Measurements from ENCODE around the gene TOM1L2.
A peak's percentile ranks its signal among the peaks of the same experiment; 100 is the strongest.
"Not testable (repeated sequence)": the region's sequence is repeated elsewhere in the genome, so short reads cannot be mapped to it uniquely, and the experiment has no call there.

Gene TOM1L2

DNA sequence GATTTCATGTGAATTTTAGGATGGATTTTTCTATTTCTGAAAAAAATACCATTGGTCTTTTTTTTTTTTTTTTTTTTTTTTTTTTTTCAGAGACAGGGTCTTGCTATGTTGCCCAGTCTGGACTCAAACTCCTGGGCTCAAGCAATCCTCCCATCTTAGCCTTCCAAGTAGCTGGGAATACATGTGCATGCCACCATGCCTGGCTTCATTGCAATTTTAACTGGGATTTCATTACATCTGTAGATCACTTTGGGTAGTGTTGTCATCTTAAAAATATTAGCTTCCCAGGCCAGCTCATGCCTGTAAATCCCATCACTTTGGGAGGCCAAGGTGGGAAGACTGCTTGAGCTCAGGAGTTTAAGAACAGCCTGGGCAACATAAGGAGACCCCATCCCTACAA is 54.8 kb downstream of the TOM1L2 start:
- Histone ChIP-seq H3K4me1 (ENCODE audit: insufficient read depth, low read length) (peaks cover 14% of the 10 kb centered on the region), H3K79me2 (ENCODE audit: insufficient read depth, low read length) (no peaks in the 10 kb centered on the region)

DNA sequence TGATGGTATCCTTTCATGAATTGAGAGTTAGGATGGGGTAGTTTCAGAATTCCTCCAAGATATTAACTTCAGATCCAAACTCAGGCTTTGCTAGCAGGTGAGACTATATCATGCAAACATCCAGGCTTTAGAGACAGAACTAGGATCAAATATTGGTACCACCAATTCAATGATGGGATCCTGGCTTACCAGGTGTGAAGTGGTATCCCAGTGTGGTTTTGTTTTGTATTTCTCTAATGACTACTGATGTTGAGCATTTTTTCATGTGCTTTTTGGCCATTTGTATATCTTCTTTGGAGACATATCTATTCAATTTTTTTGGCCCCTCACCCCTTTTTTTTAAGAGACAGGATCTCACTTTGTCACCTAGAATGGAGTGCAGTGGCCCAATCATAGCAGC is 57.0 kb downstream of the TOM1L2 start:
- Histone ChIP-seq H3K27me3 (ENCODE audit: insufficient read depth, low read length, poor library complexity) (no peaks in the 10 kb centered on the region), H3K4me1 (ENCODE audit: insufficient read depth, low read length) (peaks cover 14% of the 10 kb centered on the region), H3K4me3 (ENCODE audit: low read depth in 1 of 2, low read length in 2 of 2) (no peak overlapping the region), H3K27ac (ENCODE audit: low read length) (no peak overlapping the region), H3K36me3 (ENCODE audit: insufficient read depth, low read length) (no peaks in the 10 kb centered on the region), H4K20me1 (ENCODE audit: insufficient read depth, low read length) (no peaks in the 10 kb centered on the region; the same call in 1 of the 2 replicates), H3K9me3 (ENCODE audit: insufficient read depth, low read length, severe bottlenecking) (no peaks in the 10 kb centered on the region), H3K79me2 (ENCODE audit: insufficient read depth, low read length) (no peaks in the 10 kb centered on the region), H3K4me2 (ENCODE audit: insufficient read depth, low read length) (no peak overlapping the region), H2AFZ (ENCODE audit: low read depth, low read length) (no peak overlapping the region), H3K9ac (ENCODE audit: low read depth, low read length) (no peak overlapping the region)
- ATAC-seq (ENCODE audit: insufficient read depth, low read depth) (no peak), DNase-seq (no peak)
- TF ChIP-seq, protein P1, sequence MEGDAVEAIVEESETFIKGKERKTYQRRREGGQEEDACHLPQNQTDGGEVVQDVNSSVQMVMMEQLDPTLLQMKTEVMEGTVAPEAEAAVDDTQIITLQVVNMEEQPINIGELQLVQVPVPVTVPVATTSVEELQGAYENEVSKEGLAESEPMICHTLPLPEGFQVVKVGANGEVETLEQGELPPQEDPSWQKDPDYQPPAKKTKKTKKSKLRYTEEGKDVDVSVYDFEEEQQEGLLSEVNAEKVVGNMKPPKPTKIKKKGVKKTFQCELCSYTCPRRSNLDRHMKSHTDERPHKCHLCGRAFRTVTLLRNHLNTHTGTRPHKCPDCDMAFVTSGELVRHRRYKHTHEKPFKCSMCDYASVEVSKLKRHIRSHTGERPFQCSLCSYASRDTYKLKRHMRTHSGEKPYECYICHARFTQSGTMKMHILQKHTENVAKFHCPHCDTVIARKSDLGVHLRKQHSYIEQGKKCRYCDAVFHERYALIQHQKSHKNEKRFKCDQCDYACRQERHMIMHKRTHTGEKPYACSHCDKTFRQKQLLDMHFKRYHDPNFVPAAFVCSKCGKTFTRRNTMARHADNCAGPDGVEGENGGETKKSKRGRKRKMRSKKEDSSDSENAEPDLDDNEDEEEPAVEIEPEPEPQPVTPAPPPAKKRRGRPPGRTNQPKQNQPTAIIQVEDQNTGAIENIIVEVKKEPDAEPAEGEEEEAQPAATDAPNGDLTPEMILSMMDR (IDR thresholded peaks at IDR 0.05; ENCODE audit: borderline replicate concordance, extremely low read depth, low read length, poor library complexity, severe bottlenecking): no peak
- TF ChIP-seq EZH2 (IDR thresholded peaks at IDR 0.05; ENCODE audit: borderline replicate concordance, low read depth, low read length, severe bottlenecking): no peak

More for the DNA sequence above, 54.8 kb downstream of the TOM1L2 start:
- Histone ChIP-seq H2AFZ (ENCODE audit: low read depth, low read length) (no peak overlapping the region), H3K27me3 (ENCODE audit: insufficient read depth, low read length, poor library complexity) (no peaks in the 10 kb centered on the region), H3K4me3 (ENCODE audit: low read depth in 1 of 2, low read length in 2 of 2) (no peak overlapping the region), H3K27ac (ENCODE audit: low read length) (no peak overlapping the region), H3K9ac (ENCODE audit: low read depth, low read length) (no peak overlapping the region), H3K9me3 (ENCODE audit: insufficient read depth, low read length, severe bottlenecking) (no peaks in the 10 kb centered on the region), H3K4me2 (ENCODE audit: insufficient read depth, low read length) (no peak overlapping the region), H3K36me3 (ENCODE audit: insufficient read depth, low read length) (no peaks in the 10 kb centered on the region), H4K20me1 (ENCODE audit: insufficient read depth, low read length) (peaks cover 4% of the 10 kb centered on the region; the same call in 1 of the 2 replicates)
- TF ChIP-seq EZH2 (IDR thresholded peaks at IDR 0.05; ENCODE audit: borderline replicate concordance, low read depth, low read length, severe bottlenecking): no peak
- TF ChIP-seq, protein P1 (IDR thresholded peaks at IDR 0.05; ENCODE audit: borderline replicate concordance, extremely low read depth, low read length, poor library complexity, severe bottlenecking): no peak
- no peak for ATAC-seq (ENCODE audit: insufficient read depth, low read depth)
- no peak for DNase-seq

DNA sequence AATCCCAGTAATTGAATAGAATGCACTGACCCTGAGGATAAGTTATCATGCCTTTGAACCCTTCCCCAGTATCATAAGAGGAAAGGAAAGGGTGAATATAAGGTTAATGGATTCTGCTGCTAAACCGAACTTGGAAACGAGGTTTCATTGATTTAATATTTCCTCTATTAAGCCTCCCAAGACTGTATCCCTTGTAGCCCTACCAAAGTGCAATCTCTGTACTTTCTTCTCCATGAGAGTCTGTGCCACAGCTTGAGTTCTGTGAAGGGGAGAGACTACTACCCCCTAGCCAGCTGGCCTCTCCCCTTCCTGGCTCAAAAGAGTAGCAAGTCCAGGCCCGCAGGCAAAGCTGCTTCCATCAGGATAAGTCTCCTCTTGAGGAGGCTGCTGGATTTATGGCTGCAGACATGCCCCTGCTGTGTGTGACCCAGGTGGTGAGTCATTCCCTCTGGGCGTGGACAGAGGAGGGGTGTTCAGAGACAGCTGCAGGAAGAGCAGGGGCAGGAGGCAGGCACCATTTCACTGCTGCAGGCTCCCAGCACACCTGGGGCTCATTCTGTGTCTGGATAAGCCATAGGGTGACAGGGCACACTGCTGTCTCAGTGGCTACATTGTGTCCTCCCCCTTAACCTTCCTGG is 58.4 kb downstream of the TOM1L2 start:
- H3K79me2 ChIP-seq (ENCODE audit: insufficient read depth, low read length): no peaks in the 10 kb centered on the region
- no peak overlapping the region for H3K4me2 ChIP-seq (ENCODE audit: insufficient read depth, low read length)
- H3K27me3 ChIP-seq (ENCODE audit: insufficient read depth, low read length, poor library complexity): no peaks in the 10 kb centered on the region
- peak; percentile 59 for DNase-seq
- H3K4me1 ChIP-seq (ENCODE audit: insufficient read depth, low read length): 0 out of 2 replicates have a peak, but pooled peaks cover 8% of the 10 kb centered on the region
- ATAC-seq (ENCODE audit: insufficient read depth, low read depth): peak; percentile 91
- no peaks in the 10 kb centered on the region; the same call in 1 of the 2 replicates for H4K20me1 ChIP-seq (ENCODE audit: insufficient read depth, low read length)
- H3K36me3 ChIP-seq (ENCODE audit: insufficient read depth, low read length): no peaks in the 10 kb centered on the region
- no peaks in the 10 kb centered on the region for H3K9me3 ChIP-seq (ENCODE audit: insufficient read depth, low read length, severe bottlenecking)
- no peak overlapping the region for H3K9ac ChIP-seq (ENCODE audit: low read depth, low read length)
- no peak overlapping the region for H2AFZ ChIP-seq (ENCODE audit: low read depth, low read length)
- no peak for TF ChIP-seq EZH2 (IDR thresholded peaks at IDR 0.05; ENCODE audit: borderline replicate concordance, low read depth, low read length, severe bottlenecking)
- H3K4me3 ChIP-seq (ENCODE audit: low read depth in 1 of 2, low read length in 2 of 2): no peak overlapping the region
- H3K27ac ChIP-seq (ENCODE audit: low read length): no peak overlapping the region

DNA sequence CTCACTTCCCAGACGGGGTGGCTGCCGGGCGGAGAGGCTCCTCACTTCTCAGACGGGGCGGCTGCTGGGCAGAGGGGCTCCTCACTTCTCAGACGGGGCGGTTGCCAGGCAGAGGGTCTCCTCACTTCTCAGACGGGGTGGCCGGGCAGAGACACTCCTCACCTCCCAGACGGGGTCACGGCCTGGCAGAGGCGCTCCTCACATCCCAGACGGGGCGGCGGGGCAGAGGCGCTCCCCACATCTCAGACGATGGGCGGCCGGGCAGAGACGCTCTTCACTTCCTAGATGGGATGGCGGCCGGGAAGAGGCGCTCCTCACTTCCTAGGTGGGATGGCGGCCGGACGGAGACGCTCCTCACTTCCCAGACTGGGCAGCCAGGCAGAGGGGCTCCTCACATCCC is 59.9 kb downstream of the TOM1L2 start:
- H3K36me3 ChIP-seq (ENCODE audit: insufficient read depth, low read length); DNase-seq; H3K27ac ChIP-seq (ENCODE audit: low read length); H4K20me1 ChIP-seq (ENCODE audit: insufficient read depth, low read length); H3K27me3 ChIP-seq (ENCODE audit: insufficient read depth, low read length, poor library complexity); H3K4me3 ChIP-seq (ENCODE audit: low read depth in 1 of 2, low read length in 2 of 2); H3K4me2 ChIP-seq (ENCODE audit: insufficient read depth, low read length); ATAC-seq (ENCODE audit: insufficient read depth, low read depth); H3K4me1 ChIP-seq (ENCODE audit: insufficient read depth, low read length); H3K9me3 ChIP-seq (ENCODE audit: insufficient read depth, low read length, severe bottlenecking); H3K9ac ChIP-seq (ENCODE audit: low read depth, low read length); H2AFZ ChIP-seq (ENCODE audit: low read depth, low read length); H3K79me2 ChIP-seq (ENCODE audit: insufficient read depth, low read length): not testable (repeated sequence)
